Liver (tissue), 3 donors: ENCODE results near the gene BAHCC1.

Source experiments
- ATF3 ChIP-seq: IDR thresholded peaks from 2 replicates; pipeline ENCODE4 v1.6.1; 2016; ENCODE audit warnings: antibody characterized with exemption
- CTCF ChIP-seq: fragments of 150-350 bp; IDR thresholded peaks from 2 replicates; pipeline ENCODE4 v1.5.1; 2017; ENCODE audit warnings: improper control_type of control experiment, low read depth, low read length; ENCODE audit not compliant: missing input control
- FOXA1 ChIP-seq: IDR thresholded peaks from 2 replicates; pipeline ENCODE4 v1.6.1; 2016; ENCODE audit warnings: antibody characterized with exemption
- GABPA ChIP-seq, 2 donors: IDR thresholded peaks in 1 of 2; conservative IDR thresholded peaks in 1 of 2; 2 replicates each; pipeline ENCODE4 v1.6.1; 2016; ENCODE audit warnings: antibody characterized with exemption in 2 of 2, mild to moderate bottlenecking in 1 of 2, moderate library complexity in 1 of 2
- HNF4A ChIP-seq, 2 donors: conservative IDR thresholded peaks; 2 replicates each; pipeline ENCODE4 v1.6.1; 2016; ENCODE audit warnings: antibody characterized with exemption in 2 of 2, mild to moderate bottlenecking in 2 of 2
- JUND ChIP-seq, 2 donors: IDR thresholded peaks; 2 replicates each; pipeline ENCODE4 v1.6.1; 2016; ENCODE audit warnings: antibody characterized with exemption in 2 of 2
- REST ChIP-seq: IDR thresholded peaks from 2 replicates; pipeline ENCODE4 v1.6.1; 2016; ENCODE audit warnings: antibody characterized with exemption, mild to moderate bottlenecking
- RXRA ChIP-seq, 2 donors: IDR thresholded peaks; 2 replicates each; pipeline ENCODE4 v1.6.1; 2017 to 2018; ENCODE audit warnings: antibody characterized with exemption in 2 of 2, mild to moderate bottlenecking in 1 of 2
- SP1 ChIP-seq: IDR thresholded peaks from 2 replicates; pipeline ENCODE4 v1.6.1; 2018; ENCODE audit warnings: antibody characterized with exemption, mild to moderate bottlenecking
- TAF1 ChIP-seq: conservative IDR thresholded peaks from 2 replicates; pipeline ENCODE4 v1.6.1; 2016; ENCODE audit warnings: antibody characterized with exemption, mild to moderate bottlenecking
- YY1 ChIP-seq: IDR thresholded peaks from 2 replicates; pipeline ENCODE4 v1.6.1; 2016; ENCODE audit warnings: antibody characterized with exemption, mild to moderate bottlenecking
- donor health status: healthy.
- donor health status: healthy.

- TF ChIP-seq CTCF (no peak), REST (no peak), SP1 (no peak), FOXA1 (no peak), HNF4A (conservative IDR thresholded peaks at IDR 0.05) (no peak), YY1 (no peak), TAF1 (no peak), ATF3 (no peak), JUND (IDR thresholded peaks at IDR 0.05) (no peak), GABPA (IDR thresholded peaks at IDR 0.05 in 1 of 2, conservative IDR thresholded peaks at IDR 0.05 in 1 of 2) (no peak), RXRA (IDR thresholded peaks at IDR 0.05) (no peak)
Observed at GRCh38 chr17:81379523-81379942, 15.7 kb upstream of the BAHCC1 start.
